ENCODE measurements around the gene SBNO2.

Gene SBNO2

GRCh38 chr19:1085053-1085658, 88.9 kb downstream of the SBNO2 start:
- no peak for DNase-seq

- no peak for DNase-seq
Measured at GRCh38 chr19:1084024-1084868, 89.8 kb downstream of the SBNO2 start.

- no peak for DNase-seq
Measured at GRCh38 chr19:1082928-1083816, 90.9 kb downstream of the SBNO2 start.

GRCh38 chr19:1082165-1082927, 91.7 kb downstream of the SBNO2 start:
- peak; percentile 36 to 66 (median 39) for DNase-seq

GRCh38 chr19:1081301-1082164, 92.5 kb downstream of the SBNO2 start:
- DNase-seq = no peak

GRCh38 chr19:1080360-1081161, 93.5 kb downstream of the SBNO2 start:
- no peak for DNase-seq

GRCh38 chr19:1079566-1080111, 94.4 kb downstream of the SBNO2 start:
- DNase-seq = no peak

GRCh38 chr19:1076951-1077350, 97.1 kb downstream of the SBNO2 start:
- peak; percentile 85 to 91 (median 91) for DNase-seq

- no peak for DNase-seq
Measured at GRCh38 chr19:1076046-1076386, 98.1 kb downstream of the SBNO2 start.

GRCh38 chr19:1074544-1075283, 99.4 kb downstream of the SBNO2 start:
- DNase-seq = peak; percentile 87 to 97 (median 88)

GRCh38 chr19:1073956-1074517, 100.0 kb downstream of the SBNO2 start:
- no peak for DNase-seq

- no peak for DNase-seq
Measured at GRCh38 chr19:1073063-1073955, 100.8 kb downstream of the SBNO2 start.

- no peak for DNase-seq
Measured at GRCh38 chr19:1072371-1073015, 101.6 kb downstream of the SBNO2 start.

- no peak for DNase-seq
Measured at GRCh38 chr19:1070931-1071791, 102.9 kb downstream of the SBNO2 start.

GRCh38 chr19:1070576-1070930, 103.5 kb downstream of the SBNO2 start:
- no peak for DNase-seq

- peak; percentile 91 to 93 (median 93) for DNase-seq
Measured at GRCh38 chr19:1069009-1069779, 104.9 kb downstream of the SBNO2 start.
